Epithelial cell of esophagus (primary cell): ENCODE data around the gene TFEC.

Experiments
- DNase-seq: peaks from one replicate; pipeline ENCODE4 v3.0.0; 2010; ENCODE audit warnings: low read depth
- H3K4me3 ChIP-seq: 2 replicates; pipeline ENCODE4 v1.5.1; 2011; ENCODE audit warnings: mild to moderate bottlenecking, low read length, control low read depth
- TF ChIP-seq, protein P1 (sequence below): IDR thresholded peaks from 2 replicates; pipeline ENCODE4 v1.5.1; 2011; ENCODE audit warnings: low read depth, mild to moderate bottlenecking, low read length, control low read depth, inconsistent platforms; ENCODE audit not compliant: insufficient read depth; ENCODE audit errors: missing control alignments

The TFEC gene

GRCh38 chr7:115911465-115911864 is 119.1 kb downstream of the TFEC start:
- peak; percentile 13 for DNase-seq
- no peak overlapping the region for H3K4me3 ChIP-seq
- TF ChIP-seq, protein P1, sequence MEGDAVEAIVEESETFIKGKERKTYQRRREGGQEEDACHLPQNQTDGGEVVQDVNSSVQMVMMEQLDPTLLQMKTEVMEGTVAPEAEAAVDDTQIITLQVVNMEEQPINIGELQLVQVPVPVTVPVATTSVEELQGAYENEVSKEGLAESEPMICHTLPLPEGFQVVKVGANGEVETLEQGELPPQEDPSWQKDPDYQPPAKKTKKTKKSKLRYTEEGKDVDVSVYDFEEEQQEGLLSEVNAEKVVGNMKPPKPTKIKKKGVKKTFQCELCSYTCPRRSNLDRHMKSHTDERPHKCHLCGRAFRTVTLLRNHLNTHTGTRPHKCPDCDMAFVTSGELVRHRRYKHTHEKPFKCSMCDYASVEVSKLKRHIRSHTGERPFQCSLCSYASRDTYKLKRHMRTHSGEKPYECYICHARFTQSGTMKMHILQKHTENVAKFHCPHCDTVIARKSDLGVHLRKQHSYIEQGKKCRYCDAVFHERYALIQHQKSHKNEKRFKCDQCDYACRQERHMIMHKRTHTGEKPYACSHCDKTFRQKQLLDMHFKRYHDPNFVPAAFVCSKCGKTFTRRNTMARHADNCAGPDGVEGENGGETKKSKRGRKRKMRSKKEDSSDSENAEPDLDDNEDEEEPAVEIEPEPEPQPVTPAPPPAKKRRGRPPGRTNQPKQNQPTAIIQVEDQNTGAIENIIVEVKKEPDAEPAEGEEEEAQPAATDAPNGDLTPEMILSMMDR: no peak

DNA sequence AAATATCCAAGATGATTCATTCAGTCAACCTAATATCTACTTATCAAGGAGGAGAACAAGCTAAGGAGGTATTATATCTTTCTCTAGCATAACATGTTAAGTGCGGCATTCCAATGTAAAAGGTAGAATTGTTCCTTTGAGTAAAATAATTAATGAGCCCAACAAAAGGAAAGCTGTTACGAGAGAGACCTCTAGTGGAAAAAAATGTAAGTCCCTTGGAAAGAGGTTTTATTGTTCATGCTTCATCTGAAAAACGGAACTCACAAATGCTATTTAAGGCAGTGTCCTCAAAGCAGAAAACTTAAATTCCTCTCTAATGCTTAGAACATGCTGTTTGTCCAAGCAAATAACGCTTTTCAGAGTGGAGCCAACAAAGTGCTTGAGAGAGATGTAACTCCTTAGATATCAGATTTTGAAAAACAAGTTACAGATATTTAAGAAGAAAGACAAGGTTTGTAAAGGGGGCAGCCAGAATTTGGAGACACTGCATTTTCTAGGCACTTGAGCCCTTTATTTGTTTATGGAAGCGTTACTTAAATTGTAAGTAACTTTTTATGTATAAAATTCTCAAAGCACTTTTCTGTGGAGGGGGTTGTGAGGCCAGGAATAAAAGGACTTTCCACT is 119.9 kb downstream of the TFEC start:
- H3K4me3 ChIP-seq: no peak overlapping the region
- TF ChIP-seq, protein P1: peak; percentile 57
- DNase-seq: peak; percentile 27

DNA sequence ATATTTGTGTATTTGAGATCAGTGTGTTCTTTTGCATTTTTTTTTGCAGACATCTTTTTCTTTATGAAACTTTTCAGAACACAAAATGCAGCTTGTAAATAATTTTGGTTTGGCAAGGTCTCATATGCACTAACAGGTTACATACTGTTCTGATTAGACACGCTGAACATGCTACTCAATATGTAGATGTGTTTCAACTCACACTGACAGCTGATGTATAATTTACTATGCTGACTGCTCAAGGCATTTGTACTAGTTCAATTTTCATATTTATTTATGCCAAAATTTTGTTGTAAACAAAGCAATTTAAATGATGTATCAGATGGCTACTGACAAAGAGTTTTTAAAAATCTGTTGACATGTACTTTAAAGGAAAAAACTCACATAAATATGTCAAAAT is 123.8 kb downstream of the TFEC start:
- no peak overlapping the region for H3K4me3 ChIP-seq
- TF ChIP-seq, protein P1: no peak
- DNase-seq: no peak

GRCh38 chr7:115889669-115889984 is 140.9 kb downstream of the TFEC start:
- TF ChIP-seq, protein P1: no peak
- DNase-seq: no peak

GRCh38 chr7:115888981-115889668 is 141.4 kb downstream of the TFEC start:
- no peak for DNase-seq
- TF ChIP-seq, protein P1: no peak
- no peak overlapping the region for H3K4me3 ChIP-seq

More at GRCh38 chr7:115889669-115889984, 140.9 kb downstream of the TFEC start:
- H3K4me3 ChIP-seq: no peak overlapping the region

- H3K4me3 ChIP-seq: no peak overlapping the region
- TF ChIP-seq, protein P1: no peak
- no peak for DNase-seq
Measured at GRCh38 chr7:115885550-115885949, 145.0 kb downstream of the TFEC start.
